Skeletal muscle satellite cell (primary cell): ENCODE results near the gene PI16.
"Not testable (repeated sequence)": the region's sequence is repeated elsewhere in the genome, so short reads cannot be mapped to it uniquely, and the experiment has no call there.

Experiments used
- H3K27me3 ChIP-seq: 2 replicates; pipeline ENCODE4 v1.7.0; 2013; ENCODE audit warnings: low read length; ENCODE audit not compliant: control insufficient read depth, insufficient read depth
- H3K36me3 ChIP-seq: 2 replicates; pipeline ENCODE4 v1.7.0; 2013; ENCODE audit warnings: mild to moderate bottlenecking, control low read depth, low read length; ENCODE audit not compliant: insufficient read depth
- H3K4me1 ChIP-seq: 2 replicates; pipeline ENCODE4 v1.7.0; 2013; ENCODE audit warnings: low read length; ENCODE audit not compliant: control insufficient read depth, insufficient read depth
- H3K4me2 ChIP-seq: 2 replicates; pipeline ENCODE4 v1.7.0; 2013; ENCODE audit warnings: mild to moderate bottlenecking, low read length
- H3K4me3 ChIP-seq: 2 replicates; pipeline ENCODE4 v1.7.0; 2013; ENCODE audit warnings: low read length
- H3K9ac ChIP-seq: 2 replicates; pipeline ENCODE4 v1.7.0; 2013; ENCODE audit warnings: mild to moderate bottlenecking, low read depth, low read length, moderate library complexity
- H3K9me3 ChIP-seq: replicated peaks from 2 replicates; pipeline ENCODE4 v1.7.0; 2013; ENCODE audit warnings: mild to moderate bottlenecking, control low read depth, low read length

PI16 gene

DNA sequence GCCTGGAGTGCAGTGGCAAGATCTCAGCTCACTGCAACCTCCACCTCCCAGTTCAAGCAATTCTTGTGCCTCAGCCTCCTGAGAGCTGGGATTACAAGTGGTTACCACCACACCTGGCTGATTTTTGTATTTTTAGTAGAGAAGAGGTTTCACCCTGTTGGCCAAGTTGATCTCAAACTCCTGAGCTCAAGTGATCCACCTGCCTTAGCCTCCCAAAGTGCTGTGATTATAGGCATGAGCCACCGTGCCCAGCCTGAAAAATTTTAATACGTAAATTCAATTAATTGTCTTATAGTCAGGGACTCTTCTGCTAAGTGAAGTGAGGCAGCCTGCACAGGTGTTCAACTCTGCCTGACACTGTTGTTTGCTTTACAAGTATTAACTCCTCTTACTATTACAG lies 35.9 kb downstream of the PI16 start:
- not testable (repeated sequence) for H3K9ac ChIP-seq, H3K4me2 ChIP-seq, H3K9me3 ChIP-seq, H3K4me1 ChIP-seq, H3K36me3 ChIP-seq, H3K4me3 ChIP-seq
- H3K27me3 ChIP-seq, result peaks cover 16% of the 10 kb centered on the region

DNA sequence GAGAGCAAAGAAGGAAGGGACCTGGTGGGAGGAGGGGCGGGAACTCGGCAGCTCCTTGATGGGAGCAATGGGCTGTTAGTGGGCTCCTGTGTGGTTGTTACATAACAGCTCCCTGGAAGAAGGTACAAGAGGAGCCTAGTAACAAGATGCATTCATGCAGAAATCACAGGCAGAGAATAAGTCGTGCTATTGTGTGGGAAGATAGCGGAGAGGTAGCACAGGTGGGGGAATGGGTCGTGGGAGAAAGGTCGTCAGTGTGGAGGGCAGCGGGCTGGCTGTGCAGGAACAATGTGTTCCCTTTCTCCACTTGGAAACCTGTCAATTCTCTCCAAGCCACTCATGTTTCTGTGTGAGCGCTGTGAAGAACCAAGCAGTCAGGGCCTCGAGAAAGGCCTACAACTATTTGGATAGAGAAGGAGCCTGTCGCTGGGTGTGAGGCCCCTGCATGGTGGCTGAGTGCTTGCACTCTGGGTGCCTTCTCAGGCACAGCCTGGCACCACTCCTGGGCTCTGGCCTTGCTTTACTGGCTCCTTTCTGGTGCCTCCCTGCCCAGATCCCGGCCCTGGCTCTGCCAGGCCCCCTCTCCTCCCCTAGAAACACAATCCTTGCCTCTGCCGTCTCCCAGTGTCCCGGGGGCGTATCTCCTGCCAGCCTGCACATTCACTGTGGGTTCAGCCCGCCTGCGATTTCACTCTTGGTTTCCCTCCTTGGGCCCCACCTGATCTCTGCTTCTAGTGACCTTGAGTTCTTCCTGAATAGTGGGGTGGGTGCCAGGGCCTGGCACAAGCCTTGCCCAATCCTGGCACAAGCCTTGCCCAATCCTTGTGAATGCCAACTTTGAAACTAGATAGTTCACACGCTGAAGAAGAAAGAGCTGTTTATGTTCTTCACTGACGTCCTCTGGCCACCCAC lies 43.5 kb downstream of the PI16 start:
- Histone ChIP-seq H3K36me3 (no peaks in the 10 kb centered on the region), H3K4me2 (no peak overlapping the region), H3K4me3 (no peak overlapping the region), H3K27me3 (peaks cover 42% of the 10 kb centered on the region), H3K9me3 (no peaks in the 10 kb centered on the region), H3K4me1 (peaks cover 12% of the 10 kb centered on the region), H3K9ac (no peak overlapping the region)

DNA sequence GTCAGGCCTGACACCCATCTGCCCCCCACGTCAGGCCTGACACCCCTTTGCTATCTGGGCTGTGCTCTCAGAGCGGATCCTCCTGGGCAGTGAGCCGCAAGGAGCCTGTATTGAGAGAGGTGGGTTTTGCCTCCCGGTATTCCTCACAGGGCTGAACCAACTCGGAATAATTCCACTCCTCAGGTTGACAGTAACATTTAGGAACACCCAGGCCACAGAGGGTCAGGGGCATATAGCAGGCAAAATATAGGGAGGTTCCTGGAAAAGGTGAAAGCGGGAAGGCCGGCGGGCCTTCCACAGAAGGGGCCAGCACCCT lies 44.1 kb downstream of the PI16 start:
- Histone ChIP-seq H3K4me3 (no peak overlapping the region), H3K27me3 (peaks cover 42% of the 10 kb centered on the region), H3K9me3 (no peaks in the 10 kb centered on the region), H3K4me2 (no peak overlapping the region), H3K4me1 (peaks cover 12% of the 10 kb centered on the region), H3K9ac (no peak overlapping the region), H3K36me3 (no peaks in the 10 kb centered on the region)

DNA sequence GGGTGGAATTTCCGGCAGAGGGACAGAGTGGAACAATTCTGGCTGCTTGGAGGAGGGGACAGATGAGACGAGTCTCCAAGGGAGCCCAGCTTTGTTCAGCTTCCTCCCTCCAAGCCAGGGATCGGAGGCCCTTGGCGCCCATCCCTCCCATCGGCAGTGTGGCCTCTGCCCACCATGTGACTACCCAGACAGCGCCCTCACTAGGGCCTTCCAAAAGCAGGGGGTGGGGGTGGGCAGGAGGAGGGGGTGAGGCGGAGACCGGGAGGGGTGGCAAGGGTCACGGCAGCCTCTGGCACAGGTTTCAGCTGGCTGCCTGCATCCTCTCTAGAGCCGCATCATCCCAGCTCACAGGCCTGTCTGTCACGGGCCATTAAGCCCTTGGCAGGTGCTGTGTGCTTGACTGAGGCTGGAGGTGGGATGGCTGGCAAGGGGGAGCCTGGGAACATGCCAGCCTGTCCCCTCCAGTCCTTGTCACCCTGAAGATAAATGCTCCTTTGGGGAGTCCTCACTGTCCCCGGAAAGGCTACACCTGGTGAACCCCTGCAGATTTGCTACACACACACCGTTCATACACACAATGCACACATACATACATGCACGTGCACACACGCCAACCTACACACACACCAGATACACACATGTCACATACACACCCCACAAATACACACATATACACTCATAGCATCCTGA lies 44.7 kb downstream of the PI16 start:
- Histone ChIP-seq H3K27me3 (peaks cover 39% of the 10 kb centered on the region), H3K4me1 (peaks cover 12% of the 10 kb centered on the region)

DNA sequence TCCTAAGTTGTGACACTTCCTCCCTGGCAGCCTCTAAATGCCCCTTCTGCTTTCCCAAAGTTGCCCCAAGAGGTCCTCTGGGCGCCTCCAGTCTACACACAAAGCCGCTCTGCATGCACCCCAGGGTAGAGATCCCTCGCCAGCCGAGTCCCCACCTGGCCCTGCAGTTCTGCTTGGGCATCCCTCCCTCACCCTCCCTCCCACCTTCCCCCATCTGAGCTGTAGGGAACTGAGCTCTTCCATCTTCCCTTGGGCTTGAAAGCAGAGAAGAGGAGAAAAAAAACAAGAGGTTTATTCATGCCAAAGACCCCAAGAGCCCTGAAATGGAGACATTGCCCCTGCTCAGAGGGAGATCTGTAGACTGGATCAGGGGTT lies 45.2 kb downstream of the PI16 start:
- Histone ChIP-seq H3K4me2 (no peak overlapping the region), H3K27me3 (peaks cover 37% of the 10 kb centered on the region), H3K9me3 (no peaks in the 10 kb centered on the region), H3K9ac (no peak overlapping the region), H3K4me3 (no peak overlapping the region), H3K4me1 (peaks cover 12% of the 10 kb centered on the region), H3K36me3 (no peaks in the 10 kb centered on the region)

More for the DNA sequence above, 44.7 kb downstream of the PI16 start:
- no peak overlapping the region for H3K4me2 ChIP-seq
- no peaks in the 10 kb centered on the region for H3K9me3 ChIP-seq
- no peak overlapping the region for H3K9ac ChIP-seq
- H3K36me3 ChIP-seq, result no peaks in the 10 kb centered on the region
- no peak overlapping the region for H3K4me3 ChIP-seq

DNA sequence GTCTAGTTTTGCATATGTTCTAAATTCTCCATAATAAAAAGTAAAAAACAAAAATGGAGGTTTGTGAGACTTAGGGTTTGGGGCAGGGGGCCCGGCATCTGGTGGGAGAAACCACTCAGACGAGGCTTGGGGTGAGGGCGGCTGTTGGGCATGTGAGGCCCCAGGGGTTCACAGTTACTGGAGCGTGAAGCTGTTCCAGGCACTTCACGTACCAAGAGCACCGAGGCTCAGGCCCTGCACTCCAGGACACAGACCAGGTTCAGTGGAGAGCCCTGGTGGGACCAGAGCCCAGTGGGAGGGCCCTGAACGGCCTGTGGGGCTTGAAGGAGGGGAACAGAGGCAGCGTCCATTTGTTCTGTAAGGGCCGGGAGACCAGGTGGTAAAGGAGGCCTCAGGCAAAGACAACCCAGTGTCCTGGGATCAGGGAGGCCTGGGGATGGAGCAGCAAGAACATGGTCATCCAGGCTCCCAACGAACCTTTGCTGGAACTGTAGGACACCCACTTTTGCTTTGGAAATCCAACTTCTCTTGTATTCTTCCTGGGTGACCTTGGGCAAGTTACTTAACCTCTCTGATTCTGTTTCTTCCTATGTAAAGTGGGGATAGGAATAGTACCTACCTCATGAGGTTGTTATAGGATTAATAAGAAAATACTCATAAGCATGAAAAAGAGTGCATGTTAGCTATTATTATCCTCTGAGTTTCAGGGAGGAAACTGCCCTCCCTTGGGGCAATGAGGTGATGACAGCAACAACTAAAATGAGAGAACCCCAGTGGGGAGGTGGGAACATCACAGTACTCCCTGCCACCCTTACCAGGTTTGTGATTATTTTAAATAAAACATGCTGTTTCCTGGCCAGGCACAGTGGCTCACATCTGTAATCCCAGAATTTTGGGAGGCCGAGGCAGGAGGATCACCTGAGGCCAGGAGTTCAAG lies 49.8 kb downstream of the PI16 start:
- no peaks in the 10 kb centered on the region for H3K4me1 ChIP-seq
- no peak overlapping the region for H3K9ac ChIP-seq
- H3K4me2 ChIP-seq, result no peak overlapping the region
- no peaks in the 10 kb centered on the region for H3K36me3 ChIP-seq
- peaks cover 28% of the 10 kb centered on the region for H3K27me3 ChIP-seq
- H3K4me3 ChIP-seq, result no peak overlapping the region
- no peaks in the 10 kb centered on the region for H3K9me3 ChIP-seq

DNA sequence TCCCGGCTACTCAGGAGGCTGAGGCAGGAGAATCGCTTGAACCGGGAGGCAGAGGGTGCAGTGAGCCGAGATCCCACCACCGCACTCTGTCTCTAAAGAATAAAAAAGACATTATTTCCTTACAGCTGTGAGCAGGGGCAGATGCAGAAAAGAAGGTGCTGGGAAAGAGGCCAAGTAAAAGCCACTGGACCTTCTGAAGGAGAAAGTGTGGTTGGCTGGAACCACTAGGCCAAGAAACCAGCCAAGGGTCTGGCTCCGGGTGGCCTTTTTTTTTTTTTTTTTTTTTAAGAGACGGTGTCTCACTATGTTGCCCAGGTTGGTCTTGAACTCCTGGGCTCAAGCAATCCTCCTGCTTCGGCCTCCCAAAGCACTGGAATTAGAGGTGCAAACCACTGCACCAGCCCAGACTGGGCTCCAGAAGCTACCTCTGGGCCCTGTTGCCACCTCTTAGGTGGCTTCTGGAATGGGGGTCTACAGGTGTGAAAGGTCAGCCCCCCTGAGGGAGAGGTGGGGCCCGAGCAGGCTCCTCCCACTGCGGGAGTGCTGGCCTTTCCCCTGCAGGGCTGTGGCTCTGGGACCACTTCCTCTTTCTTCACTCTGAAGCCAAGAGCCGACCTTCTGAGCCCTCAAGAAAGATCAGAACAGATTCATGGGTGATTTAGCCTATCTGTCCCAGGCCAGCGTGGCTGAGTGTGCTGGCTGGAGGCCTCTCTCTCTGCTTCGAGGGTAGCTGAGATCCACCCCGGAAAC lies 50.7 kb downstream of the PI16 start, which contains the start of gene FGD2:
TSS of gene FGD2 (plus strand) at position 595 of the 750 bp plus-strand sequence. CDS start 163 bp downstream, outside the sequence.
- no peak within 1 kb of the TSS for H3K9ac ChIP-seq
- H3K27me3 ChIP-seq, result peaks cover 19% of the 10 kb centered on the region
- no peaks in the 10 kb centered on the region for H3K9me3 ChIP-seq
- no peak within 1 kb of the TSS for H3K4me3 ChIP-seq
- H3K4me2 ChIP-seq, result no peak within 1 kb of the TSS
- H3K4me1 ChIP-seq, result no peaks in the 10 kb centered on the region
- H3K36me3 ChIP-seq, result no peaks in the 10 kb centered on the region

DNA sequence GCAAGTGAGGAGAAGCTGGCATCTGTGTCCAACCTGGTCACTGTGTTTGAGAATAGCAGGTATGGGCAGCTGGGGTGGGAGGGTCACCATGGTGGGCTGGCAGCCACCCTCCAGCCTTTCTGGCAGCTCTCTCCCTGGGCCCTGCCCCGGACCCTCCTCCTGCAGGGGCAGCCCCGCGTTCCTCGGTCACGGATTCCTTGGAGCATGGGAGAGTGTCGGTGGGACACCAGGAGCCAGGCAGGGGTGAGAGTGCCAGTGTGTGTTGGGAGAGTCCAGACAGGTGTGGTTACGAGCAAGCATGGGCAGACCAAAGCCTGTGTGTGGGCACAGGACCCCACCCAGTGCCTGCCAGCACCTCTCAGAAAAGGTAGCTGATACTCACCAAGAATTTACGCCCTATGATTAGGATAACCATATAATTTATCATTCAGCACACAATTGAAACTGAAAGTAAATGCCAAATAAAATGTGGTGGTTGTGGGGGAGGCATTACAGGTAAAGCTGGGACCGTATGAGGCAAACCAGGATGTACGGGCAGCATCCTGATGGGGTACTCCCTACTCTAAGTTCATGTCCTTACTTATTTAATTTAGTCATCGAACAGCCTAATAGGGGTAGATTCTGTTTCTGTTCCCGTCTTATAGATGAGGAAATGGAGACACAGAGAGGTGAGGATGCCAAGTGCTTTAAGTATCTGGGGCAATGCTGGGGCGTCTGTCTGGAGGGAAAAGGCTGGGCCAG lies 51.5 kb downstream of the PI16 start:
- Histone ChIP-seq H3K4me1 (no peaks in the 10 kb centered on the region), H3K9me3 (no peaks in the 10 kb centered on the region), H3K36me3 (no peaks in the 10 kb centered on the region), H3K4me3 (no peak overlapping the region), H3K27me3 (peaks cover 19% of the 10 kb centered on the region), H3K9ac (no peak overlapping the region), H3K4me2 (no peak overlapping the region)

DNA sequence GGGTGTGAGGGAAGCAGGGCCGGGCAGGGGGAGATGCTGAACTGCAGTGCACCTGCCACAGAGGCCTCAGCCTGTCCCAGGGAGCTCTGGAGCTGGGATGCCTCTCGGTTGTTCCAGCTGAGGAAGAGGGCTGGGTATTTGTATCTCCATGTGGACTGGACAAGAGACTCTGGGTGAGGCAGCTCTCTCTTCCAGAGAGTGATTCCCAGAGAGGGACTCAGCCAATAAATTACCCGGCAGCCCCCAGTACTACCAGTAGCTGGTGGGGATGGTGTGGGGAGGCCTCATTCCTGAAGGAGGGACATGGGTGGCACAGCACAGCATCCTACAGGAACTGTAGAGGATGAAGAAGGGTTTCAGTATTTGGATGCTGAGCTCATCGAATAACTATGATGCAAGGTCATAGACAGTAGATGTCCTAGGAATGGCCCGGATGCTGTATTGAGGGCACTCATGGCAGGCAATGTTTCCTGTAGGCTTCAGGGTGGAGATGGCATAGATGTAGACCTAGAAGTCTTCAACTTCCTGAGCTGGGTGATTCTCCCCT lies 52.3 kb downstream of the PI16 start:
- no peaks in the 10 kb centered on the region for H3K4me1 ChIP-seq
- H3K36me3 ChIP-seq, result no peaks in the 10 kb centered on the region
- no peaks in the 10 kb centered on the region for H3K9me3 ChIP-seq
- no peak overlapping the region for H3K4me2 ChIP-seq
- no peak overlapping the region for H3K4me3 ChIP-seq
- peaks cover 10% of the 10 kb centered on the region for H3K27me3 ChIP-seq
- H3K9ac ChIP-seq, result no peak overlapping the region

DNA sequence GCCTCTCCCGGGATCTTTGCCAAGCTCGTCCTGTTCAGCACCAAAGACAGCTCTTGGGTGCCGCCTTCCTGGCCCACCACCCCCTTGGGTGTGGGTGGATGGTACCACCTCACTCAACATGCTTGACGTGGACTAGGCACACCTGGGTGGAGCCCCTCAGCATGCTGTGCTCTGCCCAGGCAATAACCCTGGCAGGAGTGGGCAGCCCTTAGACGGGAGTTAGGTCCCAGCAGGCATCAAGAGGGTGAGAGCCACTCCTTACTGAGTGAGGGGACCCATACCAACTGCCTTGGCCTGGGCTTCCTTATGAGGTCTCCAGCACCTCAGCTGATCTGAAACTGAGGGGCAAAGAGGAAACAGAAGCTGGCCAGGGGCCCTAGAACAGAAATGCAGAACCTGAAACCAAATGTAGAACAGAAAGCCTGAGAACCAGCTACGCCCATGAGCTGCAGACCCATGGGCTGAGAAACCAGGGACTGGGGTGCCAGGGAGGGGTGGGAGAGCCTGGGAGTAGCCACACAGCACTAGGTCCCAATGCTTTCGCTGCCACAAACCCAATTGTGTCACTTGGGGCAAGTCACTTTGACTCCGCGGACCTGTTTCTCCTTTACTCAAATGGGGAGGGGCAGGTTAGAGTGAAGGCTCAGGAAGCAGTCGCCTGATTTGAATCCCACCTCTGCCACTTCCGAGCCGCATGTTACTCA lies 53.0 kb downstream of the PI16 start:
- no peaks in the 10 kb centered on the region for H3K4me1 ChIP-seq
- H3K9ac ChIP-seq, result no peak overlapping the region
- peaks cover 4% of the 10 kb centered on the region for H3K27me3 ChIP-seq
- H3K4me3 ChIP-seq, result no peak overlapping the region
- H3K9me3 ChIP-seq, result no peaks in the 10 kb centered on the region
- no peaks in the 10 kb centered on the region for H3K36me3 ChIP-seq
- H3K4me2 ChIP-seq, result no peak overlapping the region
